ENCODE measurements around the gene DPY19L2. TPM values are rescaled to one million over a fixed set of nuclear protein-coding genes. Genes with fewer than 3 reads are reported as not detected.
"Not testable (repeated sequence)": the region's sequence is repeated elsewhere in the genome, so short reads cannot be mapped to it uniquely, and the experiment has no call there.

DPY19L2 gene
- polyA plus RNA-seq, 3 donors = not detected

DNA sequence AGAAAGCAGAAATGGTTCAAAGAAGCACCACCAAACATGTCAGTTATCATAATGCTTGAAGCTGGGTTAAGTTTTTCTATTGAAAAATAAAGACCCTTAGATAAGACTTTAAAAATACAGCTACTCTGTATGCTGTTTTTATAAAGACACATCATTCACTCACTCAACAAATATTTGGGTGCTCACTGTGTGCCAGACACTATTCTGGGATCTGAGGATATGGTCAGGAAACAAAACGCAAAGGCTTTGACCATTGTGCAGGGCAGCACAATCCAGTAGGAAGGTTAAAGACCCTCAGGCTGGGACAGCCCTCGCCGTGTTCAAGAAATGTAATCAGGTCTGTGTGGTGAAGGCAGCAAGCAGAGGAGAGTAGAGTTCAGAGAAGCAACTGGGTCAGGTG lies 38.0 kb upstream of the DPY19L2 start:
- Mint-ChIP-seq H3K4me1 (no peaks in the 10 kb centered on the region), H3K27ac (no peak overlapping the region), H3K27me3 (ENCODE audit: low read depth in 3 of 3) (no peaks in the 10 kb centered on the region), H3K9me3 (no peaks in the 10 kb centered on the region), H3K4me3 (no peak overlapping the region), H3K36me3 (no peaks in the 10 kb centered on the region)
- H3K9me3 ChIP-seq (replicated peaks in 1 of 2; ENCODE audit: control insufficient read depth in 1 of 2, insufficient read depth in 1 of 2, low read length in 2 of 2) = no peaks in the 10 kb centered on the region
- no peaks in the 10 kb centered on the region for H3K27me3 ChIP-seq (ENCODE audit: control insufficient read depth in 2 of 2, insufficient read depth in 2 of 2, low read length in 2 of 2)
- no peaks in the 10 kb centered on the region for H3K4me1 ChIP-seq (ENCODE audit: control insufficient read depth in 1 of 2, insufficient read depth in 2 of 2, low read length in 2 of 2)
- no peak overlapping the region for H2AFZ ChIP-seq (ENCODE audit: insufficient read depth, low read depth, low read length, poor library complexity, severe bottlenecking)
- no peaks in the 10 kb centered on the region for H3K79me2 ChIP-seq (ENCODE audit: insufficient read depth, low read length)
- H3K4me2 ChIP-seq (replicated peaks; ENCODE audit: extremely low read depth, low read length, poor library complexity, severe bottlenecking) = no peak overlapping the region
- no peak overlapping the region for H3K9ac ChIP-seq (ENCODE audit: insufficient read depth, low read length, poor library complexity, severe bottlenecking)
- no peak overlapping the region for H3K27ac ChIP-seq (ENCODE audit: low read depth in 1 of 2, low read length in 2 of 2)
- intact Hi-C loops (cut with micrococcal nuclease) = no loop called here
- no peak for TF ChIP-seq CTCF (IDR thresholded peaks at IDR 0.05)
- H3K4me3 ChIP-seq (replicated peaks in 1 of 3; ENCODE audit: low read depth in 2 of 3, low read length in 3 of 3) = no peak overlapping the region
- no peaks in the 10 kb centered on the region for H3K36me3 ChIP-seq (replicated peaks in 1 of 2; ENCODE audit: control insufficient read depth in 1 of 2, insufficient read depth in 2 of 2, low read length in 2 of 2)
- DNase-seq = no peak
- WGBS (ENCODE audit: insufficient coverage) = 92% methylated on average over 3 of the region's 3 CpGs
- no peaks in the 10 kb centered on the region for H4K20me1 ChIP-seq (ENCODE audit: insufficient read depth, low read length)

GRCh38 chr12:63699678-63700382 lies 31.5 kb upstream of the DPY19L2 start:
- H4K20me1 ChIP-seq (ENCODE audit: insufficient read depth, low read length); DNase-seq; H3K27ac Mint-ChIP-seq; H3K4me3 Mint-ChIP-seq; H2AFZ ChIP-seq (ENCODE audit: insufficient read depth, low read depth, low read length, poor library complexity, severe bottlenecking); H3K36me3 Mint-ChIP-seq; H3K4me3 ChIP-seq (replicated peaks in 1 of 3; ENCODE audit: low read depth in 2 of 3, low read length in 3 of 3); H3K36me3 ChIP-seq (replicated peaks in 1 of 2; ENCODE audit: control insufficient read depth in 1 of 2, insufficient read depth in 2 of 2, low read length in 2 of 2); H3K4me1 Mint-ChIP-seq; H3K27me3 ChIP-seq (ENCODE audit: control insufficient read depth in 2 of 2, insufficient read depth in 2 of 2, low read length in 2 of 2); H3K27me3 Mint-ChIP-seq (ENCODE audit: low read depth in 3 of 3); H3K79me2 ChIP-seq (ENCODE audit: insufficient read depth, low read length); H3K9ac ChIP-seq (ENCODE audit: insufficient read depth, low read length, poor library complexity, severe bottlenecking); H3K27ac ChIP-seq (ENCODE audit: low read depth in 1 of 2, low read length in 2 of 2); H3K9me3 Mint-ChIP-seq; intact Hi-C loops (cut with micrococcal nuclease); H3K4me1 ChIP-seq (ENCODE audit: control insufficient read depth in 1 of 2, insufficient read depth in 2 of 2, low read length in 2 of 2); H3K9me3 ChIP-seq (replicated peaks in 1 of 2; ENCODE audit: control insufficient read depth in 1 of 2, insufficient read depth in 1 of 2, low read length in 2 of 2); H3K4me2 ChIP-seq (replicated peaks; ENCODE audit: extremely low read depth, low read length, poor library complexity, severe bottlenecking): not testable (repeated sequence)
- 94% methylated on average over 3 of the region's 3 CpGs for WGBS (ENCODE audit: insufficient coverage)

DNA sequence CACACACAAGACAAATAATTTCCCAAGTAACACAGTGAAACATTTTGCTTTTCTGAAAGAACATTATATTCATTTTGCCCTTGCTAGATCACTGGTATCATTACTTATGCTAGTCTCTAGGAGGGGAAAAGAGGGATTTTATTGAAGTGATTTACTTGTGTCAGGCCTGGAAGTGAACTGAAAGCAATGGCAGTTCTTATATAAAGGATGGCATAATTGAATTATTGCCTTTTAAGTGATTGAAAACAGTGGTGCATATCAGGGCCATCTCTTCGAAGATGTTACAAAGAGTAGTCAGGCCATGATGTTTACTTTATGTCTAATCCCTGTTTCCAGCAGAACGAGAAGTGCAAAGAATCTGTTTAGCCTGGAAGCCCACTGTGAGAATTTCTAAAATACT lies 30.7 kb upstream of the DPY19L2 start:
- H4K20me1 ChIP-seq (ENCODE audit: insufficient read depth, low read length); H3K27me3 ChIP-seq (ENCODE audit: control insufficient read depth in 2 of 2, insufficient read depth in 2 of 2, low read length in 2 of 2); H3K9me3 Mint-ChIP-seq; H3K9me3 ChIP-seq (replicated peaks in 1 of 2; ENCODE audit: control insufficient read depth in 1 of 2, insufficient read depth in 1 of 2, low read length in 2 of 2); intact Hi-C loops (cut with micrococcal nuclease); H3K79me2 ChIP-seq (ENCODE audit: insufficient read depth, low read length); H3K4me3 ChIP-seq (replicated peaks in 1 of 3; ENCODE audit: low read depth in 2 of 3, low read length in 3 of 3); H3K4me2 ChIP-seq (replicated peaks; ENCODE audit: extremely low read depth, low read length, poor library complexity, severe bottlenecking); H2AFZ ChIP-seq (ENCODE audit: insufficient read depth, low read depth, low read length, poor library complexity, severe bottlenecking); H3K27ac ChIP-seq (ENCODE audit: low read depth in 1 of 2, low read length in 2 of 2); H3K4me3 Mint-ChIP-seq; H3K4me1 Mint-ChIP-seq; H3K27me3 Mint-ChIP-seq (ENCODE audit: low read depth in 3 of 3); H3K27ac Mint-ChIP-seq; H3K36me3 Mint-ChIP-seq; H3K4me1 ChIP-seq (ENCODE audit: control insufficient read depth in 1 of 2, insufficient read depth in 2 of 2, low read length in 2 of 2); H3K36me3 ChIP-seq (replicated peaks in 1 of 2; ENCODE audit: control insufficient read depth in 1 of 2, insufficient read depth in 2 of 2, low read length in 2 of 2); H3K9ac ChIP-seq (ENCODE audit: insufficient read depth, low read length, poor library complexity, severe bottlenecking); DNase-seq: not testable (repeated sequence)
- no CpG with 5 or more reads among the region's 2 CpGs for WGBS (ENCODE audit: insufficient coverage)

GRCh38 chr12:63690837-63691236 lies 22.5 kb upstream of the DPY19L2 start:
- H4K20me1 ChIP-seq (ENCODE audit: insufficient read depth, low read length); H3K27me3 Mint-ChIP-seq (ENCODE audit: low read depth in 3 of 3); H3K36me3 ChIP-seq (replicated peaks in 1 of 2; ENCODE audit: control insufficient read depth in 1 of 2, insufficient read depth in 2 of 2, low read length in 2 of 2); H3K4me1 Mint-ChIP-seq; H3K4me3 ChIP-seq (replicated peaks in 1 of 3; ENCODE audit: low read depth in 2 of 3, low read length in 3 of 3); H3K27ac Mint-ChIP-seq; H3K4me3 Mint-ChIP-seq; H3K27ac ChIP-seq (ENCODE audit: low read depth in 1 of 2, low read length in 2 of 2); intact Hi-C loops (cut with micrococcal nuclease); H3K9me3 Mint-ChIP-seq; H3K9ac ChIP-seq (ENCODE audit: insufficient read depth, low read length, poor library complexity, severe bottlenecking); H3K79me2 ChIP-seq (ENCODE audit: insufficient read depth, low read length); DNase-seq; H3K27me3 ChIP-seq (ENCODE audit: control insufficient read depth in 2 of 2, insufficient read depth in 2 of 2, low read length in 2 of 2); H3K4me2 ChIP-seq (replicated peaks; ENCODE audit: extremely low read depth, low read length, poor library complexity, severe bottlenecking); H2AFZ ChIP-seq (ENCODE audit: insufficient read depth, low read depth, low read length, poor library complexity, severe bottlenecking); H3K4me1 ChIP-seq (ENCODE audit: control insufficient read depth in 1 of 2, insufficient read depth in 2 of 2, low read length in 2 of 2); H3K9me3 ChIP-seq (replicated peaks in 1 of 2; ENCODE audit: control insufficient read depth in 1 of 2, insufficient read depth in 1 of 2, low read length in 2 of 2); H3K36me3 Mint-ChIP-seq: not testable (repeated sequence)
- no CpG with 5 or more reads among the region's 2 CpGs for WGBS (ENCODE audit: insufficient coverage)

Measured in CD14-positive monocyte (primary cell).